Measurements from ENCODE around the gene MT1HL1. TPM values are rescaled to one million over a fixed set of nuclear protein-coding genes. Genes with fewer than 3 reads are reported as not detected.

The MT1HL1 gene
- polyA plus RNA-seq, 3 donors, result not detected

GRCh38 chr1:236959112-236959511 lies 45.1 kb downstream of the MT1HL1 start:
- Mint-ChIP-seq H3K36me3 (no peaks in the 10 kb centered on the region), H3K27me3 (ENCODE audit: low read depth in 3 of 3) (peaks cover 0 to 2% (median 1%) of the 10 kb centered on the region in 3 donors), H3K9me3 (peaks cover 8 to 28% (median 18%) of the 10 kb centered on the region in 7 donors), H3K4me3 (no peak overlapping the region), H3K4me1 (no peaks in the 10 kb centered on the region), H3K27ac (no peak overlapping the region)
- H3K9me3 ChIP-seq (replicated peaks in 1 of 2; ENCODE audit: control insufficient read depth in 1 of 2, insufficient read depth in 1 of 2, low read length in 2 of 2), result peaks cover 4% of the 10 kb centered on the region in 2 donors
- no peak for DNase-seq
- H3K36me3 ChIP-seq (replicated peaks in 1 of 2; ENCODE audit: control insufficient read depth in 1 of 2, insufficient read depth in 2 of 2, low read length in 2 of 2), result no peaks in the 10 kb centered on the region
- no peak for TF ChIP-seq CTCF (IDR thresholded peaks at IDR 0.05)
- no peaks in the 10 kb centered on the region for H3K27me3 ChIP-seq (ENCODE audit: control insufficient read depth in 2 of 2, insufficient read depth in 2 of 2, low read length in 2 of 2)
- no peak overlapping the region for H2AFZ ChIP-seq (ENCODE audit: insufficient read depth, low read depth, low read length, poor library complexity, severe bottlenecking)
- no peaks in the 10 kb centered on the region for H3K79me2 ChIP-seq (ENCODE audit: insufficient read depth, low read length)
- H3K9ac ChIP-seq (ENCODE audit: insufficient read depth, low read length, poor library complexity, severe bottlenecking), result no peak overlapping the region
- no peaks in the 10 kb centered on the region for H4K20me1 ChIP-seq (ENCODE audit: insufficient read depth, low read length)
- intact Hi-C loops (cut with micrococcal nuclease), result no loop called here
- no peak overlapping the region for H3K27ac ChIP-seq (ENCODE audit: low read depth in 1 of 2, low read length in 2 of 2)
- no peak overlapping the region for H3K4me2 ChIP-seq (replicated peaks; ENCODE audit: extremely low read depth, low read length, poor library complexity, severe bottlenecking)
- H3K4me1 ChIP-seq (ENCODE audit: control insufficient read depth in 1 of 2, insufficient read depth in 2 of 2, low read length in 2 of 2), result no peaks in the 10 kb centered on the region
- WGBS (ENCODE audit: insufficient coverage), result no CpG with 5 or more reads among the region's 2 CpGs
- H3K4me3 ChIP-seq (replicated peaks in 1 of 3; ENCODE audit: low read depth in 2 of 3, low read length in 3 of 3), result no peak overlapping the region

GRCh38 chr1:236957235-236957634 lies 47.0 kb downstream of the MT1HL1 start:
- Histone ChIP-seq H3K36me3 (replicated peaks in 1 of 2; ENCODE audit: control insufficient read depth in 1 of 2, insufficient read depth in 2 of 2, low read length in 2 of 2) (no peaks in the 10 kb centered on the region), H3K27me3 (ENCODE audit: control insufficient read depth in 2 of 2, insufficient read depth in 2 of 2, low read length in 2 of 2) (no peaks in the 10 kb centered on the region), H3K4me2 (replicated peaks; ENCODE audit: extremely low read depth, low read length, poor library complexity, severe bottlenecking) (no peak overlapping the region), H3K79me2 (ENCODE audit: insufficient read depth, low read length) (no peaks in the 10 kb centered on the region), H3K4me1 (ENCODE audit: control insufficient read depth in 1 of 2, insufficient read depth in 2 of 2, low read length in 2 of 2) (no peaks in the 10 kb centered on the region), H4K20me1 (ENCODE audit: insufficient read depth, low read length) (no peaks in the 10 kb centered on the region), H3K4me3 (replicated peaks in 1 of 3; ENCODE audit: low read depth in 2 of 3, low read length in 3 of 3) (no peak overlapping the region), H3K9me3 (replicated peaks in 1 of 2; ENCODE audit: control insufficient read depth in 1 of 2, insufficient read depth in 1 of 2, low read length in 2 of 2) (peaks cover 4% of the 10 kb centered on the region in 2 donors), H2AFZ (ENCODE audit: insufficient read depth, low read depth, low read length, poor library complexity, severe bottlenecking) (no peak overlapping the region), H3K27ac (ENCODE audit: low read depth in 1 of 2, low read length in 2 of 2) (no peak overlapping the region), H3K9ac (ENCODE audit: insufficient read depth, low read length, poor library complexity, severe bottlenecking) (no peak overlapping the region)
- H3K4me1 Mint-ChIP-seq, result no peaks in the 10 kb centered on the region
- H3K4me3 Mint-ChIP-seq, result no peak overlapping the region
- no peak overlapping the region for H3K27ac Mint-ChIP-seq
- peaks cover 8 to 24% (median 17%) of the 10 kb centered on the region in 7 donors for H3K9me3 Mint-ChIP-seq
- no peak for TF ChIP-seq CTCF (IDR thresholded peaks at IDR 0.05)
- intact Hi-C loops (cut with micrococcal nuclease), result no loop called here
- no peak for DNase-seq
- no peaks in the 10 kb centered on the region for H3K36me3 Mint-ChIP-seq
- H3K27me3 Mint-ChIP-seq (ENCODE audit: low read depth in 3 of 3), result peaks cover 0 to 2% (median 1%) of the 10 kb centered on the region in 3 donors
- WGBS (ENCODE audit: insufficient coverage), result 75% methylated on average over 4 of the region's 5 CpGs

Other genes with a start within 250 kb of the MT1HL1 start
- 1 to 10 TPM; 3.4 to 5.4 (median 4.7) TPM for gene MTR, start 209.1 kb downstream of the MT1HL1 start, polyA plus RNA-seq
- not detected for gene RYR2, start 37.7 kb upstream of the MT1HL1 start, polyA plus RNA-seq

Data from CD14-positive monocyte (primary cell).